HFFc6 (cell line): Measurements from ENCODE around the gene GAB3. TPM values are rescaled to one million over a fixed set of nuclear protein-coding genes. Genes with fewer than 3 reads are reported as not detected.

Experiments
- DNase-seq: peaks from one replicate; pipeline ENCODE4 v3.0.0-alpha.2; 2018
- H3K27ac Mint-ChIP-seq: 2 replicates; pipeline ENCODE4 v1.8.0; 2020; ENCODE audit warnings: mild to moderate bottlenecking, mixed read lengths
- H3K27me3 Mint-ChIP-seq: 2 replicates; pipeline ENCODE4 v1.8.0; 2021; ENCODE audit warnings: mild to moderate bottlenecking, moderate library complexity, mixed read lengths; ENCODE audit not compliant: insufficient read depth
- H3K36me3 Mint-ChIP-seq: 2 replicates; pipeline ENCODE4 v1.8.0; 2021; ENCODE audit warnings: low read depth, mixed read lengths
- H3K4me1 Mint-ChIP-seq: 2 replicates; pipeline ENCODE4 v1.8.0; 2020; ENCODE audit warnings: low read depth, mixed read lengths
- H3K4me3 Mint-ChIP-seq: 2 replicates; pipeline ENCODE4 v1.8.0; 2020; ENCODE audit warnings: mild to moderate bottlenecking, moderate library complexity, mixed read lengths
- H3K9me3 Mint-ChIP-seq: 2 replicates; pipeline ENCODE4 v1.8.0; 2020; ENCODE audit warnings: mild to moderate bottlenecking, mixed read lengths
- total RNA-seq, 6 experiments: library from RNA; stranded (reverse); fragmentation: NEBNext Ultra II Directional; extraction: Animal tissue kit (Norgen Biotek cat#: 25700); gene quantifications; 2 replicates in 1 of 6; 3 replicates in 5 of 6; pipeline ENCODE4 v1.2.3, GENCODE V29; 2021
- TF ChIP-seq, protein P1 (sequence below): fragments of 200-600 bp; sonication (generic); IDR thresholded peaks from 2 replicates; pipeline ENCODE4 v1.5.0; 2021; ENCODE audit warnings: antibody characterized with exemption, mild to moderate bottlenecking

The GAB3 gene
- total RNA-seq, 6 experiments from 2014 or later, result 0.05 to 0.50 (median 0.16) TPM

DNA sequence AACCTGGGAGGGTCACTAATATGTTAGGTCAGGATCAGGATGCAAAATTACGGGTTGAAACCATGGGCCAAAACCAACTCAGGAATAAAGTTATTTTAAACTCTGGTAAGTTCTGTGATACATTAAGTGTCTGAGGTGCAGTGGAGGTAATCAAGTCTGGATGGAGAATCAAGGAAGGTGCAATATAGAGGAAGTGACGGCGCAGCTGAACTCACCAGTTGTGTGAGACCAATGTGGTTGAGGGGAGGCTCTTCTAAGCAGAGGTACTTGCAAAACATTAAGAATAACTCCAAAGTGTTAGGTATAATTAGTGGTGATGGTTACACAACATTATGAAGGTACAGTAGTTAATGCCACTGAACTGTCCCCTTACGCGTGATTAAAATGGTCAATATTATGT is 19.7 kb downstream of the GAB3 start:
- DNase-seq, result no peak
- Mint-ChIP-seq H3K27me3 (no peaks in the 10 kb centered on the region; the same call in 1 of the 2 replicates), H3K27ac (no peak overlapping the region), H3K4me1 (peaks cover 91% of the 10 kb centered on the region), H3K4me3 (no peak overlapping the region), H3K36me3 (no peaks in the 10 kb centered on the region), H3K9me3 (no peaks in the 10 kb centered on the region)
- TF ChIP-seq, protein P1, sequence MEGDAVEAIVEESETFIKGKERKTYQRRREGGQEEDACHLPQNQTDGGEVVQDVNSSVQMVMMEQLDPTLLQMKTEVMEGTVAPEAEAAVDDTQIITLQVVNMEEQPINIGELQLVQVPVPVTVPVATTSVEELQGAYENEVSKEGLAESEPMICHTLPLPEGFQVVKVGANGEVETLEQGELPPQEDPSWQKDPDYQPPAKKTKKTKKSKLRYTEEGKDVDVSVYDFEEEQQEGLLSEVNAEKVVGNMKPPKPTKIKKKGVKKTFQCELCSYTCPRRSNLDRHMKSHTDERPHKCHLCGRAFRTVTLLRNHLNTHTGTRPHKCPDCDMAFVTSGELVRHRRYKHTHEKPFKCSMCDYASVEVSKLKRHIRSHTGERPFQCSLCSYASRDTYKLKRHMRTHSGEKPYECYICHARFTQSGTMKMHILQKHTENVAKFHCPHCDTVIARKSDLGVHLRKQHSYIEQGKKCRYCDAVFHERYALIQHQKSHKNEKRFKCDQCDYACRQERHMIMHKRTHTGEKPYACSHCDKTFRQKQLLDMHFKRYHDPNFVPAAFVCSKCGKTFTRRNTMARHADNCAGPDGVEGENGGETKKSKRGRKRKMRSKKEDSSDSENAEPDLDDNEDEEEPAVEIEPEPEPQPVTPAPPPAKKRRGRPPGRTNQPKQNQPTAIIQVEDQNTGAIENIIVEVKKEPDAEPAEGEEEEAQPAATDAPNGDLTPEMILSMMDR, result no peak

DNA sequence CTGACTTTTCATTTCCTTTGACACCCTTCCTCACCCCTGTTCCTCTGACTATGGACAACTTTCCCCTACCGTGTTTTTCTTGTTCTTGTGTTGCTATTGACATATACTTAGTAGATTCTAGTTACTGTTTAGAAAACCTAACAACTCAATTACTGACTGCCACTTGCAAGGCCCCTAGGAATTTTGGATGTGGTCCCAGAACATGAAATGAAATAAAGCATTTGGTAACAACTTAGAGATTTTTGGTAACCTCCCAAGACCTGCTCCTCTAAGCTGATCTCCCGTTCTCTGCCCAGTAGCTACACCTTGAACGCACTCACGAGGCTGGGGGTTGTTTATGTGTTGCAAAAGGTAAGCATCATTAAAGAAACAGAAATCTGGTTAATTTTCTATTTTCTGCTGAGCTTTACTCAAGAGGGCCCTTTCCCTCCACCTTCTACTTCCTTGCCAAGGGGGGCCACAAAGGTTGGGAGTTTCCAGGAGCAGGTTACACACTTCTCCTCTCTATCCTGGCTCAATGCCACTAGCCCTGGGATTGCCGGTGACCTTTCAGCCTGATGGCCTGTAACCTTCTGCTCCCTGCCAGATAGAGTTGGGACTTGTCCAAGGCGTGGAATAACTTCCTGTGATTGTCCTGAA is 20.5 kb downstream of the GAB3 start:
- H3K4me1 Mint-ChIP-seq, result peaks cover 90% of the 10 kb centered on the region
- TF ChIP-seq, protein P1, result no peak
- H3K4me3 Mint-ChIP-seq, result no peak overlapping the region
- H3K36me3 Mint-ChIP-seq, result no peaks in the 10 kb centered on the region
- H3K27me3 Mint-ChIP-seq, result no peaks in the 10 kb centered on the region
- H3K9me3 Mint-ChIP-seq, result no peaks in the 10 kb centered on the region
- peak overlapping the region; percentile 74 for H3K27ac Mint-ChIP-seq
- peak; percentile 71 for DNase-seq

DNA sequence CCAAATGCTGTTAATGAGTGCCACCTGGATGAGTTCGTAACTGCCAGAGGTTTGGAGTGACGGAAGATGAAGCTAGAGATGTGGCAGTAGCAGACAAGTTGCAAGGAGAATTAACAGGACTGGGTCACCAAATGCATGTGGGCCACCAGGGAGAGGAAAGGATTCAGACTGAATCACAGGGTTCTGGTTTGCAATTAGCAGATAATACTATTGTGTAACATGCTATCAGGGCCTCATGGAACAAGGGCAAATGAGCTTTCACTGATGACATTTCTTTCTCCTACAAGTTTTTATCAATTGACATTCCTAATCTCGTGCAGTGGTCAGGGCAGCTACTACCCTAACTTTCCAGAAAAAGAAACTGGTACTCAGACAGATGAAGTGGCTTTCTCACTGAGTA is 21.4 kb downstream of the GAB3 start:
- Mint-ChIP-seq H3K9me3 (no peaks in the 10 kb centered on the region), H3K36me3 (no peaks in the 10 kb centered on the region), H3K27ac (peak overlapping the region; percentile 74; the same call in 1 of the 2 replicates), H3K4me3 (no peak overlapping the region; the same call in 1 of the 2 replicates), H3K4me1 (peaks cover 81% of the 10 kb centered on the region), H3K27me3 (no peaks in the 10 kb centered on the region)
- TF ChIP-seq, protein P1, result no peak
- DNase-seq, result no peak

DNA sequence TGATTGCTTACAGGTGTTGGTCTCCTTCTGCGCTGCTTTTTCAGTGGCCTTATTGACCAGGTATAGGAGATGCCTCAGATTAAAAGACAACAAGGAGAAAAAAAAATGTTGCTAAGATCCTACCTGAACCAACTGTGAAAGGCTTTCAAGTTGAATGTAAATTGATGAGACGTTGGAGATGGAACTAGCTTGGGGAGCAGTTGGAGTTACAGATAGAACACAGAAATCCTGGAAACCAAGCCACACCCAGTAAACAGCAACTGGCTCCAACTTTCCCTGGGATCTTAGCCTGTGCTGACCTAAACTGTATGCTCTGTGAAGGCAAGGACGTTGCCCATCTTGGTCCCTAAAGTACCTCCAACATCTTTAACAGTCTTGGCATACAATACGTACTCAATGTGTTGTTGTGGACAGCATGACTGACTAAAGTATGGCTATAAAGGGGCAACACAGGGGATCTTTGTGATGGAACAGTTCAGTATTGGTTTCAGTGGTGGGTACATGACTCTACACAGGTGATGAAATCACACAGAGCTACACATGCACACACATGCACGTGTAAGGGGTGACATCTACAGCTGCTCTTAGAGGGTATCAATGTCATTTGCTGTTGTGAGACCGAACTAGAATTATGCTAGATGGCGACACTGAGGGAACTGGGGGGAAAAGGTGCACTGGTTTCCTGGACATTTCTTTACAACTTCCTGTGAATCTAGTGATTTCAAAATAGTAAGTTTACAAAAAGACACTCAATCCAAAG is 22.3 kb downstream of the GAB3 start:
- no peak overlapping the region for H3K27ac Mint-ChIP-seq
- no peak for DNase-seq
- no peaks in the 10 kb centered on the region for H3K36me3 Mint-ChIP-seq
- peaks cover 72% of the 10 kb centered on the region for H3K4me1 Mint-ChIP-seq
- TF ChIP-seq, protein P1, result no peak
- no peak overlapping the region for H3K4me3 Mint-ChIP-seq
- H3K9me3 Mint-ChIP-seq, result no peaks in the 10 kb centered on the region
- no peaks in the 10 kb centered on the region for H3K27me3 Mint-ChIP-seq

DNA sequence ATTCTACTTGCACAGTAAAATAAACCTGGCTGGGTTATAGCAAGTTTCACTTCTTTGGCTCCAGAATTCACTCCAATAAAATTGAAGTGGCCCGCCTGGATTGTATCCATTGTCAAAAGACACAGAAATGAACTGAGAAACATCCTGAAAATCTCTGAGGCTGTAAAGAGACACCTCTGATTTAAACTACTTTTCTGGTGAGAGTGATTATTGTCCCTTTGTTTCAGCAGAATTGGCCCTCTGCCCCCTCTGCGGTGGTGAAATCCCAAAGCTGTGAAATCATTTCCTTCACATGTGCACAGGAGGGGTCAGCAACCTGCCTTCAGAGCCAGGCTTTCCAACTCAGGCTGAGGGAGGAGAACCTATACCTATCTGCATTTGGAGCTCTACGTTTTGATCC is 23.0 kb downstream of the GAB3 start:
- no peaks in the 10 kb centered on the region for H3K27me3 Mint-ChIP-seq
- no peak overlapping the region for H3K27ac Mint-ChIP-seq
- TF ChIP-seq, protein P1, result no peak
- H3K9me3 Mint-ChIP-seq, result no peaks in the 10 kb centered on the region
- peaks cover 65% of the 10 kb centered on the region for H3K4me1 Mint-ChIP-seq
- H3K4me3 Mint-ChIP-seq, result no peak overlapping the region
- DNase-seq, result peak; percentile 1
- H3K36me3 Mint-ChIP-seq, result no peaks in the 10 kb centered on the region
